Right renal pelvis (tissue), 4 donors: ENCODE measurements around the gene ACOT6. TPM values are rescaled to one million over a fixed set of nuclear protein-coding genes. Genes with fewer than 3 reads are reported as not detected.
"Not testable (repeated sequence)": the region's sequence is repeated elsewhere in the genome, so short reads cannot be mapped to it uniquely, and the experiment has no call there.

Source experiments
- DNase-seq, 4 donors: peaks; one replicate each; pipeline ENCODE4 v3.0.0-alpha.2; 2013; ENCODE audit warnings: low read depth in 4 of 4, low spot score in 3 of 4, missing footprints in 1 of 4
- polyA plus RNA-seq, 4 donors: library from polyadenylated mRNA; unstranded; fragments of 120-200 nt; gene quantifications; one replicate each; pipeline ENCODE4 v1.2.1, GENCODE V29; 2013; ENCODE audit not compliant: insufficient read length in 4 of 4

Gene ACOT6
- under 1 TPM in 1 of 4 donors, not detected in 3; 0.30 TPM for polyA plus RNA-seq

- DNase-seq, result peak in 1 of 4 donors; percentile 57
These were observed at the start of gene ACOT6 for GRCh38 chr14:73612339-73613045. ACOT6 (plus strand) TSS chr14:73612517; CDS start chr14:73612572, 55 bp downstream.

- DNase-seq, result not testable (repeated sequence)
These were observed 49.6 kb upstream of the ACOT6 start for GRCh38 chr14:73562696-73563095.

GRCh38 chr14:73566431-73566830, 45.9 kb upstream of the ACOT6 start:
- DNase-seq, result not testable (repeated sequence)

GRCh38 chr14:73566935-73567334, 45.4 kb upstream of the ACOT6 start:
- DNase-seq, result not testable (repeated sequence)

- DNase-seq, result no peak
These were observed 45.0 kb upstream of the ACOT6 start for GRCh38 chr14:73567358-73567757.

GRCh38 chr14:73567951-73568885, 44.1 kb upstream of the ACOT6 start:
- no peak for DNase-seq

- not testable (repeated sequence) for DNase-seq
These were observed 43.5 kb upstream of the ACOT6 start for GRCh38 chr14:73568886-73569184.

GRCh38 chr14:73569185-73569958, 42.9 kb upstream of the ACOT6 start, which contains the start of gene ACOT2:
ACOT2 (plus strand) TSS chr14:73569213; CDS start chr14:73569241, 28 bp downstream.
- DNase-seq, result peak; percentile 74 to 84 (median 81)

- not testable (repeated sequence) for DNase-seq
These were observed 41.4 kb upstream of the ACOT6 start for GRCh38 chr14:73570913-73571312.

- DNase-seq, result not testable (repeated sequence)
These were observed 39.3 kb upstream of the ACOT6 start for GRCh38 chr14:73573034-73573433.

- not testable (repeated sequence) for DNase-seq
These were observed 38.6 kb upstream of the ACOT6 start for GRCh38 chr14:73573740-73574139.

GRCh38 chr14:73574251-73574650, 38.1 kb upstream of the ACOT6 start:
- DNase-seq, result not testable (repeated sequence)

- no peak for DNase-seq
These were observed 35.9 kb upstream of the ACOT6 start for GRCh38 chr14:73576391-73576790.

- not testable (repeated sequence) for DNase-seq
These were observed 35.1 kb upstream of the ACOT6 start for GRCh38 chr14:73577214-73577613.

- DNase-seq, result not testable (repeated sequence)
These were observed 30.0 kb upstream of the ACOT6 start for GRCh38 chr14:73582102-73582979.

GRCh38 chr14:73588695-73589094, 23.6 kb upstream of the ACOT6 start:
- DNase-seq, result no peak

- DNase-seq, result no peak
These were observed 23.2 kb upstream of the ACOT6 start for GRCh38 chr14:73589116-73589515.

GRCh38 chr14:73590673-73591004, 21.7 kb upstream of the ACOT6 start:
- DNase-seq, result not testable (repeated sequence)

- peak in 1 of 4 donors; percentile 35 for DNase-seq
These were observed 20.4 kb upstream of the ACOT6 start, which contains the start of gene ACOT4 for GRCh38 chr14:73591690-73592449. ACOT4 (plus strand) TSS chr14:73591873; CDS start chr14:73591960, 87 bp downstream.
